Loucy (cell line): ENCODE measurements around the gene GLP2R.

Experiments
- H2AFZ ChIP-seq: fragments of 200-600 bp; sonication (generic); 2 replicates; pipeline ENCODE4 v1.6.0; 2016; ENCODE audit warnings: antibody characterized with exemption, mild to moderate bottlenecking, low read length, moderate library complexity
- H3F3A ChIP-seq: fragments of 200-600 bp; 2 replicates; pipeline ENCODE4 v1.6.0; 2016; ENCODE audit warnings: antibody characterized with exemption, low read depth, mild to moderate bottlenecking
- H3K27me3 ChIP-seq: fragments of 200-600 bp; sonication (generic); 2 replicates; pipeline ENCODE4 v1.6.1; 2014; ENCODE audit warnings: low read length, mild to moderate bottlenecking; ENCODE audit not compliant: insufficient read depth, poor library complexity, severe bottlenecking
- H3K36me3 ChIP-seq: fragments of 200-600 bp; sonication (generic); 2 replicates; pipeline ENCODE4 v1.6.1; 2016; ENCODE audit warnings: low read length; ENCODE audit not compliant: insufficient read depth
- H3K4me1 ChIP-seq: fragments of 200-600 bp; sonication (generic); 2 replicates; pipeline ENCODE4 v1.5.1; 2014; ENCODE audit warnings: low read length, mild to moderate bottlenecking; ENCODE audit not compliant: insufficient read depth, poor library complexity, severe bottlenecking
- H3K4me2 ChIP-seq: fragments of 200-600 bp; sonication (generic); 2 replicates; pipeline ENCODE4 v1.6.0; 2014; ENCODE audit warnings: antibody characterized with exemption, low read length, low read depth, mild to moderate bottlenecking; ENCODE audit not compliant: poor library complexity, severe bottlenecking
- H3K4me3 ChIP-seq: fragments of 200-600 bp; sonication (generic); 2 replicates; pipeline ENCODE4 v1.5.1; 2014; ENCODE audit warnings: low read length, mild to moderate bottlenecking, mixed read lengths; ENCODE audit not compliant: poor library complexity, severe bottlenecking
- H3K79me2 ChIP-seq: fragments of 200-600 bp; sonication (generic); 2 replicates; pipeline ENCODE4 v1.6.1; 2014; ENCODE audit warnings: low read length; ENCODE audit not compliant: insufficient read depth
- H3K9ac ChIP-seq: fragments of 200-600 bp; sonication (generic); 2 replicates; pipeline ENCODE4 v1.6.0; 2014; ENCODE audit warnings: mild to moderate bottlenecking, low read depth, low read length, moderate library complexity; ENCODE audit not compliant: poor library complexity, severe bottlenecking
- H3K9me2 ChIP-seq: fragments of 200-600 bp; sonication (generic); replicated peaks from 2 replicates; pipeline ENCODE4 v1.6.1; 2016; ENCODE audit warnings: low read depth, low read length, mixed read lengths
- H3K9me3 ChIP-seq: fragments of 200-600 bp; sonication (generic); 2 replicates; pipeline ENCODE4 v1.6.1; 2014; ENCODE audit warnings: mild to moderate bottlenecking, antibody characterized with exemption, low read length, low read depth; ENCODE audit not compliant: insufficient read depth
- H4K20me1 ChIP-seq: fragments of 200-600 bp; sonication (generic); 2 replicates; pipeline ENCODE4 v1.6.0; 2014; ENCODE audit warnings: antibody characterized with exemption, low read length, mild to moderate bottlenecking; ENCODE audit not compliant: insufficient read depth, poor library complexity, severe bottlenecking
- EZH2phosphoT487 ChIP-seq: fragments of 200-600 bp; IDR thresholded peaks from 2 replicates; pipeline ENCODE4 v1.6.1; 2018; ENCODE audit warnings: antibody characterized with exemption, mild to moderate bottlenecking, moderate library complexity, borderline replicate concordance
- TF ChIP-seq, protein P1 (sequence below): fragments of 200-600 bp; sonication (generic); conservative IDR thresholded peaks from 2 replicates; pipeline ENCODE4 v1.5.1; 2014; ENCODE audit warnings: mild to moderate bottlenecking, antibody characterized with exemption, low read length

GLP2R gene

DNA sequence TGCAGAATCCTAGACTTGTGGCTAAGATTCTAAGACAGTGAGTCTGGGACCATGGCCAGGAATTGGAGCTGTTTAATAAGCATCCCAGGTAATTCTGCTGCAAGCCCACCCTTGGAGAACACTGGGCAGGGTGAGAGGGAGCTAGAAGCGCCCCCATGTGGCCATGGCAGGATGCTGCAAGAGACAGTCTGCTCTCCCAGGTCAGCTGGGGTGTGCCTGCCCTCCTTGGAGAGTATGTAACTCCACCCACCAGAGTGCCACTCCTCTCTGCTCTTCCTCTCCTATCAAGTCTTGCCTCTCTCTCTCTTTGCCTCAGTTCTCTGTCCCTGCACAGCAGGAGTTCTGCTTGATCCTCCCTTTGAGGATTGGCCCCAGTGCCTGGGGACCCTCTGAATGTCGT, 64.4 kb downstream of the GLP2R start:
- Histone ChIP-seq H3K4me2 (no peak overlapping the region), H3K9ac (no peak overlapping the region), H3K9me2 (no peaks in the 10 kb centered on the region), H4K20me1 (no peaks in the 10 kb centered on the region), H3K79me2 (no peaks in the 10 kb centered on the region), H3K9me3 (no peaks in the 10 kb centered on the region), H2AFZ (peak overlapping the region; percentile 67), H3K36me3 (no peaks in the 10 kb centered on the region), H3K27me3 (no peaks in the 10 kb centered on the region), H3K4me1 (no peaks in the 10 kb centered on the region), H3F3A (no peaks in the 10 kb centered on the region), H3K4me3 (no peak overlapping the region)
- TF ChIP-seq, protein P1, sequence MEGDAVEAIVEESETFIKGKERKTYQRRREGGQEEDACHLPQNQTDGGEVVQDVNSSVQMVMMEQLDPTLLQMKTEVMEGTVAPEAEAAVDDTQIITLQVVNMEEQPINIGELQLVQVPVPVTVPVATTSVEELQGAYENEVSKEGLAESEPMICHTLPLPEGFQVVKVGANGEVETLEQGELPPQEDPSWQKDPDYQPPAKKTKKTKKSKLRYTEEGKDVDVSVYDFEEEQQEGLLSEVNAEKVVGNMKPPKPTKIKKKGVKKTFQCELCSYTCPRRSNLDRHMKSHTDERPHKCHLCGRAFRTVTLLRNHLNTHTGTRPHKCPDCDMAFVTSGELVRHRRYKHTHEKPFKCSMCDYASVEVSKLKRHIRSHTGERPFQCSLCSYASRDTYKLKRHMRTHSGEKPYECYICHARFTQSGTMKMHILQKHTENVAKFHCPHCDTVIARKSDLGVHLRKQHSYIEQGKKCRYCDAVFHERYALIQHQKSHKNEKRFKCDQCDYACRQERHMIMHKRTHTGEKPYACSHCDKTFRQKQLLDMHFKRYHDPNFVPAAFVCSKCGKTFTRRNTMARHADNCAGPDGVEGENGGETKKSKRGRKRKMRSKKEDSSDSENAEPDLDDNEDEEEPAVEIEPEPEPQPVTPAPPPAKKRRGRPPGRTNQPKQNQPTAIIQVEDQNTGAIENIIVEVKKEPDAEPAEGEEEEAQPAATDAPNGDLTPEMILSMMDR = peak; percentile 96
- no peak for TF ChIP-seq EZH2phosphoT487

DNA sequence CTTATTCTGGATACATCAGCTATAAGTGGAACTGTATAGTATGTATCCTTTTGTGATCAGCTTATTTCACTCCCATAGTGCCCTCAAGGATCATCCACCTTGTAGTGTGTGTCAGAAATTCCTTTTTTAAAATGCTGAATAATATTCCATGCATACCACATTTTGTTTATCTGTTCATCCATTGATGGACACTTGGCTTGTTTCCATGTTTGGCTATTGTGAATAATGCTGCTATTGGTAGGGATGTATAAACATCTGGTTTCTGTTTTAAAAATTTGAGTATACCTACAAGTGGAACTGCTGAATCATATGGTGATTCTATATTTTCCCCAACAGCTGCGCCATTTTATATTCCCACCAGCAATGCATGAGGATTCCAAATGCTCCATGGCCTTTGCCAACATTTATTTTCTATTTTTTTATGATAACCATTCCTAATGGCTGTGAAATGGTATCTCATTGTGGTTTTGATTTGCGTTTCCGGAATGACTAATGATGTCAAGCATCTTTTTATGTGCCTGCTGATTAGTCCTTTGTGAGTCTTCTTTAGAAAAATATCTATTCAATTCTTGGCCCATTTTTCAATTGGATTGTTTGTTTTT, 67.8 kb downstream of the GLP2R start:
- H3K27me3 ChIP-seq = no peaks in the 10 kb centered on the region
- no peaks in the 10 kb centered on the region for H3K79me2 ChIP-seq
- no peaks in the 10 kb centered on the region for H3F3A ChIP-seq
- H3K36me3 ChIP-seq = no peaks in the 10 kb centered on the region
- no peak for TF ChIP-seq EZH2phosphoT487
- TF ChIP-seq, protein P1 = no peak
- no peak overlapping the region for H3K4me2 ChIP-seq
- no peaks in the 10 kb centered on the region for H3K9me2 ChIP-seq
- H3K4me3 ChIP-seq = no peak overlapping the region
- no peak overlapping the region for H3K9ac ChIP-seq
- H3K9me3 ChIP-seq = no peaks in the 10 kb centered on the region
- no peaks in the 10 kb centered on the region for H4K20me1 ChIP-seq
- H2AFZ ChIP-seq = no peak overlapping the region
- H3K4me1 ChIP-seq = no peaks in the 10 kb centered on the region

DNA sequence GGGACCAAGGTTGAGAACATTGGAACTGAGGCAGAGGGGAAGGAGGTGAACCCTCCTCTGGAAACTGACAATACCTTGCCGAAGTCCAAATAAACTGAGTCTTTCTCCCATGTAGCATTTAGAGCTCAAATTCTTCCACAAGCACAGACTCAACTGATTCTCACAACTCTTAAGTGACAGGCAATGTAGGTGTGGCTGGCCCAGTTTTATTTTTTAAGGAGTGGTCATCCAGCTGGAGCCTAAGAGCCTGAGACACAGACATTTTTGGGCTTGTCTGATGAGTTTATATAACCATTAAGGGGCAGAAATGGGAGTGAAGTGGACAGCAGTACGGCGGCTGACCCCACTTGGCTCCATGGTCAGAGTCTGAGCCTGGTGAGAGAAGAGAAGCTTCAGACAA, 68.5 kb downstream of the GLP2R start:
- TF ChIP-seq, protein P1 = no peak
- no peak for TF ChIP-seq EZH2phosphoT487
- Histone ChIP-seq H3K4me1 (no peaks in the 10 kb centered on the region), H3K79me2 (no peaks in the 10 kb centered on the region), H3K9me3 (no peaks in the 10 kb centered on the region), H3K4me3 (no peak overlapping the region), H3K36me3 (no peaks in the 10 kb centered on the region), H3K4me2 (no peak overlapping the region), H3F3A (no peaks in the 10 kb centered on the region), H3K27me3 (no peaks in the 10 kb centered on the region), H3K9ac (no peak overlapping the region), H2AFZ (no peak overlapping the region), H3K9me2 (no peaks in the 10 kb centered on the region), H4K20me1 (no peaks in the 10 kb centered on the region)
